WTC11 (cell line): Measurements from ENCODE around the gene COL18A1. TPM values are rescaled to one million over a fixed set of nuclear protein-coding genes. Genes with fewer than 3 reads are reported as not detected.

Source experiments
- ATAC-seq: fragments of 200-7000 bp; cut with Tn5 transposase; 2 replicates; pipeline ENCODE4 v1.10.0; 2021; ENCODE audit warnings: mild to moderate bottlenecking, moderate library complexity
- CTCF ChIA-PET: fragments of 300-600 bp; sonication (Branson Sonifier 250); formaldehyde crosslinking; loops from one replicate; lab custom pipeline; 2021; ENCODE audit warnings: antibody characterized with exemption; lab: Charles Lee
- POLR2A ChIA-PET: fragments of 350-600 bp; sonication (Branson Sonifier 250); formaldehyde crosslinking; loops from one replicate; lab custom pipeline; 2021; ENCODE audit warnings: antibody characterized with exemption; lab: Charles Lee
- DNase-seq: peaks from one replicate; pipeline ENCODE4 v3.0.0; 2021; ENCODE audit warnings: low spot score
- H3K27ac Mint-ChIP-seq: 2 replicates; pipeline ENCODE4 v1.8.0; 2021; ENCODE audit warnings: mixed read lengths
- H3K27me3 Mint-ChIP-seq: 2 replicates; pipeline ENCODE4 v1.8.0; 2021; ENCODE audit warnings: low read depth, mild to moderate bottlenecking, moderate library complexity, mixed read lengths
- H3K36me3 Mint-ChIP-seq: 2 replicates; pipeline ENCODE4 v1.8.0; 2021; ENCODE audit warnings: mixed read lengths
- H3K4me1 Mint-ChIP-seq: 2 replicates; pipeline ENCODE4 v1.8.0; 2022; ENCODE audit warnings: mixed read lengths
- H3K4me3 Mint-ChIP-seq: 2 replicates; pipeline ENCODE4 v1.8.0; 2021; ENCODE audit warnings: mild to moderate bottlenecking, moderate library complexity, mixed read lengths
- H3K9me3 Mint-ChIP-seq: 2 replicates; pipeline ENCODE4 v1.8.0; 2021; ENCODE audit warnings: mixed read lengths
- AR ChIP-seq: fragments of 250-450 bp; sonication (Bioruptor Pico); IDR thresholded peaks from 2 replicates; pipeline ENCODE4 v1.9.0; 2021; ENCODE audit warnings: mild to moderate bottlenecking
- ELF4 ChIP-seq: sonication (generic); formaldehyde crosslinking; IDR thresholded peaks from 2 replicates; pipeline ENCODE4 v1.8.1; 2022; ENCODE audit warnings: low read depth, mild to moderate bottlenecking, moderate library complexity, missing genetic modification reagents
- FOXJ3 ChIP-seq: sonication (generic); formaldehyde crosslinking; IDR thresholded peaks from 2 replicates; pipeline ENCODE4 v1.9.0; 2021; ENCODE audit warnings: missing genetic modification reagents, mild to moderate bottlenecking, borderline replicate concordance
- FOXP1 ChIP-seq: sonication (generic); formaldehyde crosslinking; IDR thresholded peaks from 2 replicates; pipeline ENCODE4 v1.8.0; 2022; ENCODE audit warnings: missing genetic modification reagents, mild to moderate bottlenecking, moderate library complexity, borderline replicate concordance
- HMGXB4 ChIP-seq: sonication (generic); formaldehyde crosslinking; IDR thresholded peaks from 2 replicates; pipeline ENCODE4 v1.8.1; 2023; ENCODE audit warnings: mild to moderate bottlenecking, moderate library complexity, missing genetic modification reagents
- IRF1 ChIP-seq: sonication (generic); formaldehyde crosslinking; IDR thresholded peaks from 2 replicates; pipeline ENCODE4 v1.8.0; 2023; ENCODE audit warnings: missing genetic modification reagents
- MYBL2 ChIP-seq: sonication (generic); formaldehyde crosslinking; IDR thresholded peaks from 2 replicates; pipeline ENCODE4 v1.8.1; 2023; ENCODE audit warnings: mild to moderate bottlenecking, moderate library complexity, missing genetic modification reagents
- NFE2L1 ChIP-seq: sonication (generic); formaldehyde crosslinking; IDR thresholded peaks from 2 replicates; pipeline ENCODE4 v1.8.1; 2023; ENCODE audit warnings: missing genetic modification reagents
- NFYB ChIP-seq: sonication (generic); formaldehyde crosslinking; conservative IDR thresholded peaks from 2 replicates; pipeline ENCODE4 v1.8.0; 2022; ENCODE audit warnings: low read depth, missing genetic modification reagents
- NR1H2 ChIP-seq: sonication (generic); formaldehyde crosslinking; IDR thresholded peaks from 2 replicates; pipeline ENCODE4 v1.9.0; 2021; ENCODE audit warnings: mild to moderate bottlenecking, moderate library complexity, missing genetic modification reagents
- NR2C2 ChIP-seq: sonication (generic); formaldehyde crosslinking; IDR thresholded peaks from 2 replicates; pipeline ENCODE4 v1.8.0; 2022; ENCODE audit warnings: mild to moderate bottlenecking, missing genetic modification reagents
- SMAD3 ChIP-seq: sonication (generic); formaldehyde crosslinking; IDR thresholded peaks from 2 replicates; pipeline ENCODE4 v1.8.0; 2022; ENCODE audit warnings: missing genetic modification reagents, mild to moderate bottlenecking, borderline replicate concordance
- SP1 ChIP-seq: sonication (generic); formaldehyde crosslinking; conservative IDR thresholded peaks from 2 replicates; pipeline ENCODE4 v1.8.1; 2022; ENCODE audit warnings: missing genetic modification reagents
- TEAD1 ChIP-seq: sonication (generic); formaldehyde crosslinking; IDR thresholded peaks from 2 replicates; pipeline ENCODE4 v1.8.0; 2022; ENCODE audit warnings: mild to moderate bottlenecking, missing genetic modification reagents
- TEAD4 ChIP-seq: sonication (generic); formaldehyde crosslinking; IDR thresholded peaks from 2 replicates; pipeline ENCODE4 v1.8.0; 2022; ENCODE audit warnings: mild to moderate bottlenecking, missing genetic modification reagents
- ZNF232 ChIP-seq: sonication (generic); formaldehyde crosslinking; IDR thresholded peaks from 2 replicates; pipeline ENCODE4 v1.8.0; 2022; ENCODE audit warnings: mild to moderate bottlenecking, missing genetic modification reagents
- ZNF263 ChIP-seq: sonication (generic); formaldehyde crosslinking; IDR thresholded peaks from 2 replicates; pipeline ENCODE4 v1.8.1; 2022; ENCODE audit warnings: low read depth, mild to moderate bottlenecking, moderate library complexity, missing genetic modification reagents
- total RNA-seq: library from RNA; stranded (reverse); gene quantifications from 3 replicates; pipeline ENCODE4 v1.2.3, GENCODE V29; 2021
- TF ChIP-seq, protein P1 (sequence below): sonication (generic); formaldehyde crosslinking; IDR thresholded peaks from 2 replicates; pipeline ENCODE4 v1.8.0; 2022; ENCODE audit warnings: mild to moderate bottlenecking, missing genetic modification reagents
- TF ChIP-seq, protein P2 (sequence below): sonication (generic); formaldehyde crosslinking; IDR thresholded peaks from 2 replicates; pipeline ENCODE4 v1.8.1; 2023; ENCODE audit warnings: mild to moderate bottlenecking, missing genetic modification reagents, moderate library complexity
- TF ChIP-seq, protein P3 (sequence below): sonication (generic); formaldehyde crosslinking; IDR thresholded peaks from 2 replicates; pipeline ENCODE4 v1.8.1; 2022; ENCODE audit warnings: missing genetic modification reagents, borderline replicate concordance

Gene COL18A1
- total RNA-seq, 1 experiment from 2014 or later, result 231 TPM

GRCh38 chr21:45475004-45475685, 70.2 kb downstream of the COL18A1 start (continued):
- TF ChIP-seq IRF1 (CRISPR knock-in tag) (no peak), FOXP1 (CRISPR knock-in tag) (no peak), MYBL2 (CRISPR knock-in tag) (no peak), TEAD4 (CRISPR knock-in tag) (no peak), NFYB (CRISPR knock-in tag) (no peak), NR1H2 (CRISPR knock-in tag) (no peak), NR2C2 (CRISPR knock-in tag) (no peak)
- TF ChIP-seq, protein P1, sequence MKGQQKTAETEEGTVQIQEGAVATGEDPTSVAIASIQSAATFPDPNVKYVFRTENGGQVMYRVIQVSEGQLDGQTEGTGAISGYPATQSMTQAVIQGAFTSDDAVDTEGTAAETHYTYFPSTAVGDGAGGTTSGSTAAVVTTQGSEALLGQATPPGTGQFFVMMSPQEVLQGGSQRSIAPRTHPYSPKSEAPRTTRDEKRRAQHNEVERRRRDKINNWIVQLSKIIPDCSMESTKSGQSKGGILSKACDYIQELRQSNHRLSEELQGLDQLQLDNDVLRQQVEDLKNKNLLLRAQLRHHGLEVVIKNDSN (CRISPR knock-in tag), result no peak

GRCh38 chr21:45475797-45476570, 71.0 kb downstream of the COL18A1 start:
- Mint-ChIP-seq H3K36me3 (peaks cover 36% of the 10 kb centered on the region), H3K9me3 (peaks cover 4% of the 10 kb centered on the region), H3K27me3 (no peaks in the 10 kb centered on the region), H3K4me3 (no peak overlapping the region), H3K4me1 (peaks cover 13% of the 10 kb centered on the region), H3K27ac (peak overlapping the region; percentile 77; the same call in 1 of the 2 replicates)
- DNase-seq (no peak), ATAC-seq (no peak)
- ChIA-PET POLR2A (no interaction called here), CTCF (no interaction called here)
- TF ChIP-seq NFE2L1 (no peak), IRF1 (CRISPR knock-in tag) (no peak), TEAD1 (CRISPR knock-in tag) (no peak), ZNF263 (CRISPR knock-in tag) (0 out of 2 replicates have a peak, but pooled peaks have one; percentile 5)

- Mint-ChIP-seq H3K4me1 (peaks cover 7% of the 10 kb centered on the region), H3K4me3 (no peak overlapping the region), H3K27ac (peak overlapping the region; percentile 77), H3K9me3 (peaks cover 4% of the 10 kb centered on the region), H3K36me3 (peaks cover 34% of the 10 kb centered on the region), H3K27me3 (no peaks in the 10 kb centered on the region)
- POLR2A ChIA-PET, result no interaction called here
- CTCF ChIA-PET, result interaction anchor here (1.7 kb wide), 1 partner anchor 15 kb away, joined by 5 read pairs; no protein-coding TSS in a partner anchor
- no peak for ATAC-seq
- DNase-seq, result no peak
- TF ChIP-seq, protein P2, sequence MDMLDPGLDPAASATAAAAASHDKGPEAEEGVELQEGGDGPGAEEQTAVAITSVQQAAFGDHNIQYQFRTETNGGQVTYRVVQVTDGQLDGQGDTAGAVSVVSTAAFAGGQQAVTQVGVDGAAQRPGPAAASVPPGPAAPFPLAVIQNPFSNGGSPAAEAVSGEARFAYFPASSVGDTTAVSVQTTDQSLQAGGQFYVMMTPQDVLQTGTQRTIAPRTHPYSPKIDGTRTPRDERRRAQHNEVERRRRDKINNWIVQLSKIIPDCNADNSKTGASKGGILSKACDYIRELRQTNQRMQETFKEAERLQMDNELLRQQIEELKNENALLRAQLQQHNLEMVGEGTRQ, result no peak
- TF ChIP-seq, protein P3, sequence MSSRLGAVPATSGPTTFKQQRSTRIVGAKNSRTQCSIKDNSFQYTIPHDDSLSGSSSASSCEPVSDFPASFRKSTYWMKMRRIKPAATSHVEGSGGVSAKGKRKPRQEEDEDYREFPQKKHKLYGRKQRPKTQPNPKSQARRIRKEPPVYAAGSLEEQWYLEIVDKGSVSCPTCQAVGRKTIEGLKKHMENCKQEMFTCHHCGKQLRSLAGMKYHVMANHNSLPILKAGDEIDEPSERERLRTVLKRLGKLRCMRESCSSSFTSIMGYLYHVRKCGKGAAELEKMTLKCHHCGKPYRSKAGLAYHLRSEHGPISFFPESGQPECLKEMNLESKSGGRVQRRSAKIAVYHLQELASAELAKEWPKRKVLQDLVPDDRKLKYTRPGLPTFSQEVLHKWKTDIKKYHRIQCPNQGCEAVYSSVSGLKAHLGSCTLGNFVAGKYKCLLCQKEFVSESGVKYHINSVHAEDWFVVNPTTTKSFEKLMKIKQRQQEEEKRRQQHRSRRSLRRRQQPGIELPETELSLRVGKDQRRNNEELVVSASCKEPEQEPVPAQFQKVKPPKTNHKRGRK, result no peak
- TF ChIP-seq TEAD4 (CRISPR knock-in tag) (no peak), ZNF232 (CRISPR knock-in tag) (no peak), FOXJ3 (no peak), HMGXB4 (CRISPR knock-in tag) (no peak), SMAD3 (CRISPR knock-in tag) (no peak), SP1 (CRISPR knock-in tag) (no peak), ELF4 (CRISPR knock-in tag) (no peak), AR (no peak)
Measured at GRCh38 chr21:45476582-45476981, 71.6 kb downstream of the COL18A1 start.
